WERI-Rb-1 (cell line): ENCODE data around the gene PCDHGB1.

Source experiments
- DNase-seq: peaks from one replicate; pipeline ENCODE4 v3.0.0-alpha.2; 2020
- H3K27ac ChIP-seq: fragments of 250-450 bp; sonication (Bioruptor Pico); 2 replicates; pipeline ENCODE4 v1.5.1; 2020; ENCODE audit warnings: mild to moderate bottlenecking, moderate library complexity
- H3K27me3 ChIP-seq: fragments of 250-450 bp; sonication (Bioruptor Pico); 2 replicates; pipeline ENCODE4 v1.5.1; 2021; ENCODE audit warnings: mild to moderate bottlenecking, low read depth, moderate library complexity; ENCODE audit not compliant: insufficient read depth, severe bottlenecking
- H3K36me3 ChIP-seq: fragments of 250-450 bp; sonication (Bioruptor Pico); 2 replicates; pipeline ENCODE4 v1.5.1; 2020; ENCODE audit warnings: mild to moderate bottlenecking, moderate library complexity
- H3K4me3 ChIP-seq: 2 replicates; pipeline ENCODE4 v1.5.1; 2011; ENCODE audit warnings: low read depth, mild to moderate bottlenecking, control low read depth, low read length
- H3K9me3 ChIP-seq: fragments of 250-450 bp; sonication (Bioruptor Pico); 2 replicates; pipeline ENCODE4 v1.5.1; 2021; ENCODE audit warnings: mild to moderate bottlenecking, moderate library complexity; ENCODE audit not compliant: severe bottlenecking
- CTCF ChIP-seq: IDR thresholded peaks from 2 replicates; pipeline ENCODE4 v1.5.1; 2011; ENCODE audit warnings: low read depth, mild to moderate bottlenecking, control low read depth, inconsistent platforms, low read length

PCDHGB1 gene

GRCh38 chr5:141363952-141364660, 14.2 kb downstream of the PCDHGB1 start, which contains the start of gene PCDHGA5:
Gene PCDHGA5, plus strand, starts transcription at chr5:141364162. Its CDS starts 169 bp downstream, at chr5:141364331.
- no peak for DNase-seq
- Histone ChIP-seq H3K36me3 (no peaks in the 10 kb centered on the region), H3K4me3 (no peak within 1 kb of the TSS), H3K27me3 (no peaks in the 10 kb centered on the region), H3K27ac (no peak within 1 kb of the TSS), H3K9me3 (peaks cover 20% of the 10 kb centered on the region)
- no peak for TF ChIP-seq CTCF

GRCh38 chr5:141366016-141366896, 16.4 kb downstream of the PCDHGB1 start:
- Histone ChIP-seq H3K36me3 (no peaks in the 10 kb centered on the region), H3K4me3 (no peak overlapping the region), H3K9me3 (peaks cover 23% of the 10 kb centered on the region), H3K27ac (no peak overlapping the region), H3K27me3 (no peaks in the 10 kb centered on the region)
- no peak for DNase-seq
- no peak for TF ChIP-seq CTCF

GRCh38 chr5:141369994-141370848, 20.3 kb downstream of the PCDHGB1 start, which contains the start of gene PCDHGB3:
Gene PCDHGB3, plus strand, starts transcription at chr5:141370242. Its CDS starts 153 bp downstream, at chr5:141370395.
- no peak for TF ChIP-seq CTCF
- Histone ChIP-seq H3K27me3 (no peaks in the 10 kb centered on the region), H3K36me3 (no peaks in the 10 kb centered on the region), H3K4me3 (no peak within 1 kb of the TSS), H3K9me3 (peaks cover 28% of the 10 kb centered on the region), H3K27ac (no peak within 1 kb of the TSS)
- no peak for DNase-seq

- TF ChIP-seq CTCF: no peak
- no peaks in the 10 kb centered on the region for H3K36me3 ChIP-seq
- H3K27ac ChIP-seq: no peak overlapping the region
- H3K27me3 ChIP-seq: no peaks in the 10 kb centered on the region
- H3K9me3 ChIP-seq: peaks cover 30% of the 10 kb centered on the region
- H3K4me3 ChIP-seq: no peak overlapping the region
- no peak for DNase-seq
Observed at GRCh38 chr5:141371572-141372475, 21.9 kb downstream of the PCDHGB1 start.
